ENCODE data around the gene PTGER1. TPM values are rescaled to one million over a fixed set of nuclear protein-coding genes. Genes with fewer than 3 reads are reported as not detected.

The PTGER1 gene
- total RNA-seq, 2 experiments from 2014 or later: 0.29 to 0.41 TPM

- Mint-ChIP-seq H3K27me3 (peaks cover 2% of the 10 kb centered on the region), H3K4me1 (ENCODE audit: low read depth) (peaks cover 18% of the 10 kb centered on the region), H3K9me3 (no peaks in the 10 kb centered on the region), H3K27ac (no peak overlapping the region), H3K4me3 (no peak overlapping the region), H3K36me3 (peaks cover 2% of the 10 kb centered on the region)
- intact Hi-C loops (cut with micrococcal nuclease): loop anchor here (1.0 kb wide), 1 partner anchor 48 kb away; no protein-coding TSS in a partner anchor
- peak; percentile 83 for DNase-seq
- ChIA-PET CTCF (interaction anchor here (0.6 to 5.3 kb wide), 34 partner anchors 8 to 668 kb away, joined by 3 to 60 read pairs (median 4); partner anchors contain the start of genes DDX39A, DNAJB1 and GIPC1), POLR2A (no interaction called here)
Observed at GRCh38 chr19:14479975-14480699, 5.0 kb upstream of the PTGER1 start.

GRCh38 chr19:14479309-14479974, 4.3 kb upstream of the PTGER1 start:
- Mint-ChIP-seq H3K4me3 (no peak overlapping the region), H3K4me1 (ENCODE audit: low read depth) (peaks cover 23% of the 10 kb centered on the region), H3K9me3 (no peaks in the 10 kb centered on the region), H3K36me3 (peaks cover 2% of the 10 kb centered on the region), H3K27me3 (peaks cover 8% of the 10 kb centered on the region), H3K27ac (no peak overlapping the region)
- CTCF ChIA-PET: interaction anchor here (0.8 to 5.3 kb wide), 24 partner anchors 9 to 342 kb away, joined by 3 to 60 read pairs (median 6); partner anchors contain the start of genes DDX39A, DNAJB1 and GIPC1
- intact Hi-C loops (cut with micrococcal nuclease): loop anchor here (1.0 kb wide), 1 partner anchor 47 kb away; no protein-coding TSS in a partner anchor
- POLR2A ChIA-PET: no interaction called here
- no peak for DNase-seq

GRCh38 chr19:14478113-14478545, 3.0 kb upstream of the PTGER1 start:
- Mint-ChIP-seq H3K4me3 (no peak overlapping the region), H3K9me3 (no peaks in the 10 kb centered on the region), H3K27me3 (peaks cover 14% of the 10 kb centered on the region), H3K36me3 (peaks cover 2% of the 10 kb centered on the region), H3K27ac (no peak overlapping the region), H3K4me1 (ENCODE audit: low read depth) (peaks cover 26% of the 10 kb centered on the region)
- intact Hi-C loops (cut with micrococcal nuclease): no loop called here
- ChIA-PET POLR2A (no interaction called here), CTCF (interaction anchor here (1.2 to 5.3 kb wide), 6 partner anchors 10 to 341 kb away, joined by 3 to 60 read pairs (median 13); partner anchors contain the start of gene DNAJB1)
- DNase-seq: no peak

- Mint-ChIP-seq H3K9me3 (no peaks in the 10 kb centered on the region), H3K27ac (no peak overlapping the region), H3K4me3 (no peak overlapping the region), H3K36me3 (peaks cover 2% of the 10 kb centered on the region), H3K4me1 (ENCODE audit: low read depth) (peaks cover 32% of the 10 kb centered on the region), H3K27me3 (peaks cover 18% of the 10 kb centered on the region)
- ChIA-PET POLR2A (no interaction called here), CTCF (interaction anchor here (2.8 to 5.3 kb wide), 4 partner anchors 11 to 48 kb away, joined by 11 to 60 read pairs (median 28); partner anchors contain the start of gene DNAJB1)
- intact Hi-C loops (cut with micrococcal nuclease): no loop called here
- DNase-seq: no peak
Observed at GRCh38 chr19:14477418-14478112, 2.4 kb upstream of the PTGER1 start.

- Mint-ChIP-seq H3K4me1 (ENCODE audit: low read depth) (peaks cover 33% of the 10 kb centered on the region), H3K36me3 (peaks cover 2% of the 10 kb centered on the region), H3K4me3 (no peak overlapping the region), H3K9me3 (no peaks in the 10 kb centered on the region), H3K27me3 (peaks cover 18% of the 10 kb centered on the region), H3K27ac (no peak overlapping the region)
- intact Hi-C loops (cut with micrococcal nuclease): no loop called here
- POLR2A ChIA-PET: no interaction called here
- CTCF ChIA-PET: interaction anchor here (5.3 kb wide), 1 partner anchor 48 kb away, joined by 60 read pairs; no protein-coding TSS in a partner anchor
- DNase-seq: peak; percentile 29
Observed at GRCh38 chr19:14476673-14477401, 1.7 kb upstream of the PTGER1 start.

- DNase-seq: no peak
- Mint-ChIP-seq H3K36me3 (peaks cover 2% of the 10 kb centered on the region), H3K9me3 (no peaks in the 10 kb centered on the region), H3K4me3 (no peak overlapping the region), H3K27me3 (peaks cover 18% of the 10 kb centered on the region), H3K27ac (no peak overlapping the region), H3K4me1 (ENCODE audit: low read depth) (peaks cover 33% of the 10 kb centered on the region)
- ChIA-PET CTCF (interaction anchor here (1.5 kb wide), 1 partner anchor 26 kb away, joined by 4 read pairs; no protein-coding TSS in a partner anchor), POLR2A (no interaction called here)
- intact Hi-C loops (cut with micrococcal nuclease): no loop called here
Observed at GRCh38 chr19:14476327-14476672, 1.1 kb upstream of the PTGER1 start.

- DNase-seq: no peak
- peaks cover 28% of the 10 kb centered on the region for H3K4me1 Mint-ChIP-seq (ENCODE audit: low read depth)
- no peak overlapping the region for H3K4me3 Mint-ChIP-seq
- H3K27ac Mint-ChIP-seq: no peak overlapping the region
- intact Hi-C loops (cut with micrococcal nuclease): loop anchor here (5.0 kb wide), 1 partner anchor 338 kb away; the partner anchor contains the start of gene ASF1B
- H3K36me3 Mint-ChIP-seq: peaks cover 4% of the 10 kb centered on the region
- H3K9me3 Mint-ChIP-seq: no peaks in the 10 kb centered on the region
- POLR2A ChIA-PET: interaction anchor here (1.0 to 1.2 kb wide), 2 partner anchors 39 to 42 kb away, joined by 3 read pairs; no protein-coding TSS in a partner anchor
- H3K27me3 Mint-ChIP-seq: peaks cover 18% of the 10 kb centered on the region
- CTCF ChIA-PET: interaction anchor here (1.0 to 3.6 kb wide), 8 partner anchors 9 to 338 kb away, joined by 3 to 11 read pairs (median 4); partner anchors contain the start of genes ASF1B, DNAJB1 and PKN1
Observed at GRCh38 chr19:14474827-14475226, 327 bp downstream of the PTGER1 start.

- DNase-seq: no peak
- H3K4me1 Mint-ChIP-seq (ENCODE audit: low read depth): peaks cover 28% of the 10 kb centered on the region
- H3K36me3 Mint-ChIP-seq: peaks cover 6% of the 10 kb centered on the region
- H3K27me3 Mint-ChIP-seq: peaks cover 18% of the 10 kb centered on the region
- H3K27ac Mint-ChIP-seq: no peak overlapping the region
- intact Hi-C loops (cut with micrococcal nuclease): loop anchor here (2.0 to 5.0 kb wide), 2 partner anchors 41 to 337 kb away; partner anchors contain the start of genes ASF1B and PKN1
- H3K4me3 Mint-ChIP-seq: no peak overlapping the region
- CTCF ChIA-PET: interaction anchor here (1.7 to 3.6 kb wide), 3 partner anchors 11 to 337 kb away, joined by 5 to 29 read pairs (median 11); partner anchors contain the start of genes ASF1B and PKN1
- no peaks in the 10 kb centered on the region for H3K9me3 Mint-ChIP-seq
- POLR2A ChIA-PET: interaction anchor here (1.2 kb wide), 1 partner anchor 38 kb away, joined by 3 read pairs; no protein-coding TSS in a partner anchor
Observed at GRCh38 chr19:14473978-14474578, 1.1 kb downstream of the PTGER1 start.

GRCh38 chr19:14473073-14473977, 1.8 kb downstream of the PTGER1 start:
- H3K4me3 Mint-ChIP-seq: no peak overlapping the region
- H3K4me1 Mint-ChIP-seq (ENCODE audit: low read depth): peaks cover 28% of the 10 kb centered on the region
- intact Hi-C loops (cut with micrococcal nuclease): loop anchor here (2.0 to 5.0 kb wide), 2 partner anchors 41 to 336 kb away; partner anchors contain the start of genes ASF1B and PKN1
- no peak for DNase-seq
- peaks cover 4% of the 10 kb centered on the region for H3K36me3 Mint-ChIP-seq
- ChIA-PET CTCF (interaction anchor here (0.5 to 3.6 kb wide), 18 partner anchors 7 to 445 kb away, joined by 3 to 29 read pairs (median 4); partner anchors contain the start of genes ASF1B and PKN1), POLR2A (no interaction called here)
- peaks cover 18% of the 10 kb centered on the region for H3K27me3 Mint-ChIP-seq
- no peak overlapping the region for H3K27ac Mint-ChIP-seq
- H3K9me3 Mint-ChIP-seq: no peaks in the 10 kb centered on the region
